HepG2 (cell line): ENCODE data around the gene ZNF747. TPM values are rescaled to one million over a fixed set of nuclear protein-coding genes. Genes with fewer than 3 reads are reported as not detected.
A peak's percentile ranks its signal among the peaks of the same experiment; 100 is the strongest.

ENCODE experiments used
- AKAP8 ChIP-seq: sonication (generic); formaldehyde crosslinking; IDR thresholded peaks from 2 replicates; pipeline ENCODE4 v1.5.1; 2020; ENCODE audit warnings: mild to moderate bottlenecking, missing genetic modification reagents
- E2F5 ChIP-seq: sonication (generic); formaldehyde crosslinking; conservative IDR thresholded peaks from 2 replicates; pipeline ENCODE4 v1.4.0; 2020; ENCODE audit warnings: missing genetic modification reagents
- FOXM1 ChIP-seq: sonication (generic); formaldehyde crosslinking; IDR thresholded peaks from 2 replicates; pipeline ENCODE4 v1.5.0; 2020; ENCODE audit warnings: missing genetic modification reagents
- GATA4 ChIP-seq: sonication (generic); IDR thresholded peaks from 2 replicates; pipeline ENCODE4 v1.6.1; 2016; ENCODE audit warnings: antibody characterized with exemption, low read depth, borderline replicate concordance
- GZF1 ChIP-seq: sonication (generic); formaldehyde crosslinking; IDR thresholded peaks from 2 replicates; pipeline ENCODE4 v1.5.1; 2020; ENCODE audit warnings: mild to moderate bottlenecking, missing genetic modification reagents
- HOXA3 ChIP-seq: sonication (generic); formaldehyde crosslinking; IDR thresholded peaks from 2 replicates; pipeline ENCODE4 v1.5.0; 2020; ENCODE audit warnings: missing genetic modification reagents
- JUN ChIP-seq: sonication (generic); formaldehyde crosslinking; IDR thresholded peaks from 2 replicates; pipeline ENCODE4 v1.4.0; 2020; ENCODE audit warnings: mild to moderate bottlenecking, missing genetic modification reagents
- KDM6A ChIP-seq: IDR thresholded peaks from 2 replicates; pipeline ENCODE4 v1.6.1; 2016; ENCODE audit warnings: low read depth
- KLF6 ChIP-seq: IDR thresholded peaks from 2 replicates; pipeline ENCODE4 v1.8.0; 2016; ENCODE audit warnings: missing biosample characterization, missing genetic modification reagents
- MBNL3 ChIP-seq: fragments of 250-450 bp; sonication (Bioruptor Pico); conservative IDR thresholded peaks from 2 replicates; pipeline ENCODE4 v1.8.0; 2022; ENCODE audit warnings: mild to moderate bottlenecking, inconsistent platforms
- MZF1 ChIP-seq: sonication (generic); formaldehyde crosslinking; IDR thresholded peaks from 2 replicates; pipeline ENCODE4 v1.8.1; 2023; ENCODE audit warnings: mild to moderate bottlenecking, missing genetic modification reagents, borderline replicate concordance
- RBFOX2 ChIP-seq: fragments of 200-400 bp; formaldehyde crosslinking; IDR thresholded peaks from 2 replicates; pipeline ENCODE4 v1.6.1; 2017; ENCODE audit warnings: low read depth, mild to moderate bottlenecking, low read length
- RXRA ChIP-seq: sonication (generic); formaldehyde crosslinking; IDR thresholded peaks from 2 replicates; pipeline ENCODE4 v1.5.1; 2020; ENCODE audit warnings: missing genetic modification reagents
- SNAI1 ChIP-seq: sonication (generic); formaldehyde crosslinking; IDR thresholded peaks from 2 replicates; pipeline ENCODE4 v1.5.0; 2020; ENCODE audit warnings: mild to moderate bottlenecking, missing genetic modification reagents, borderline replicate concordance
- SPEN ChIP-seq: sonication (generic); formaldehyde crosslinking; IDR thresholded peaks from 2 replicates; pipeline ENCODE4 v1.5.1; 2020; ENCODE audit warnings: low read depth, mild to moderate bottlenecking, missing genetic modification reagents
- ZNF10 ChIP-seq: sonication (generic); formaldehyde crosslinking; IDR thresholded peaks from 2 replicates; pipeline ENCODE4 v1.4.0; 2020; ENCODE audit warnings: mild to moderate bottlenecking, low read depth, missing genetic modification reagents, borderline replicate concordance
- ZNF329 ChIP-seq: sonication (generic); formaldehyde crosslinking; IDR thresholded peaks from 2 replicates; pipeline ENCODE4 v1.9.0; 2021; ENCODE audit warnings: low read depth, mild to moderate bottlenecking, missing genetic modification reagents
- ZNF354B ChIP-seq: sonication (generic); formaldehyde crosslinking; IDR thresholded peaks from 2 replicates; pipeline ENCODE4 v1.8.0; 2022; ENCODE audit warnings: mild to moderate bottlenecking, missing genetic modification reagents
- ZNF510 ChIP-seq: sonication (generic); formaldehyde crosslinking; IDR thresholded peaks from 2 replicates; pipeline ENCODE4 v1.4.0; 2020; ENCODE audit warnings: low read depth, mild to moderate bottlenecking, missing genetic modification reagents
- ZNF556 ChIP-seq: sonication (generic); formaldehyde crosslinking; IDR thresholded peaks from 2 replicates; pipeline ENCODE4 v1.4.0; 2020; ENCODE audit warnings: mild to moderate bottlenecking, missing genetic modification reagents, borderline replicate concordance
- ZNF572 ChIP-seq: sonication (generic); formaldehyde crosslinking; IDR thresholded peaks from 2 replicates; pipeline ENCODE4 v1.5.1; 2020; ENCODE audit warnings: mild to moderate bottlenecking, missing genetic modification reagents
- ZNF687 ChIP-seq: sonication (generic); formaldehyde crosslinking; IDR thresholded peaks from 2 replicates; pipeline ENCODE4 v1.5.1; 2020; ENCODE audit warnings: mild to moderate bottlenecking, missing genetic modification reagents, moderate library complexity
- polyA plus RNA-seq, 8 experiments: library from polyadenylated mRNA; depleted of rRNA in 3 of 8; stranded (reverse) in 7 of 8; unstranded in 1 of 8; fragments of >200 nt; fragmentation: Illumina TruSeq in 4 of 8; extraction: Trizol in 4 of 8; gene quantifications; 2 replicates each; pipeline versions ENCODE4 v1.2.1 to v1.2.3, GENCODE V29; 2011 to 2016; ENCODE audit warnings: low read depth in 4 of 8, missing spikeins in 1 of 8, mixed read lengths in 1 of 8; ENCODE audit not compliant: insufficient read depth in 1 of 8
- total RNA-seq, 5 experiments: library from RNA; depleted of rRNA; stranded (reverse); fragments of >200 nt; fragmentation: Illumina TruSeq; extraction: Trizol; gene quantifications; 2 replicates each; pipeline ENCODE4 v1.2.3, GENCODE V29; 2016; ENCODE audit warnings: low read depth in 1 of 5
- TF ChIP-seq, protein P1 (sequence below): IDR thresholded peaks from 2 replicates; pipeline ENCODE4 v1.6.1; 2016

The ZNF747 gene
- total and polyA plus RNA-seq, 2 of the 13 experiments (the other 11 are each of a cell fraction or from before 2014, with no cell fraction given): 7.2 to 10.2 TPM

DNA sequence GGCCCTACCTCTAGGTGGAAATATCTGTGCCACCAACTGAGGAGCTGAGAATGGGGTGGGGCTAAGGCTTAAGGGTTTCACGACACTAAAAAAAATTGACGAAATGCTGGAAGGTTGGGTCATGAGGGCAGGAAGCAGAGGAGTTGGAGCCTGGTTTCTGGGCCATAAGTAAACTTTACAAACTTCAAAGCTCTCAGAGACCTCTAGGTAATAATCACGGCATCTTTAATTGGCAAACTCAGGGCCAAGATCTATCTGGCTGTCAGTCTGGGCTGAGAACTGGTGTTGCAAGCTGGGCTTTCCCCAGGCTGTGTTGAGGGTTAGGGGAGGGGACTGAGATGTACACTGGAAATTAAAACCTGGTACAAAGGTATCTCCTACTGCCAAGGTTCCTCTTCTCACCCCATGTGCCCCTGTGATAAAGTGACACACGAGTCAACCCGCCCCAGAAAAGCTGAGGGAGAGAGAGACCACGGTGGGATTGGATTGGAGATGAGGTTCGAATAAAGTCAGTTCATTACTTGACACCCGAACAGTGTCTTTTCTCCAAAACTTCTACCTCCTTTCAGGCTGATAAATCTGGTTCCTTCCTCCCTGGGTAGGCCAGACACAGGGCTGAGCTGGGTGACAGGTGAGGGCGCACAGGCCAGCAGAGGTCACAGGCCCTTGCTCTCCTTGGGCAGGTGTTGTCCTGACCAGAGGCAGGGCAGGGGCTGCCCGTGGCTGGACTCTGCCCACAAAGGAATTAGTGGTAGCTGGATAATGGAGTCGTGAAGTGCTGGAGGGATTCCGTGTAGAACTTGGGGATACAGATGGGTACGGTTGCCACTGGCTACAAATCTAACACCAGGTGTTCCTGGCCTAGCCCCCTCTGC lies 4.3 kb downstream of the ZNF747 start (continued):
- TF ChIP-seq ZNF687 (CRISPR knock-in tag): peak; percentile 48
- TF ChIP-seq KDM6A: no peak
- no peak for TF ChIP-seq SPEN (CRISPR knock-in tag)
- no peak for TF ChIP-seq KLF6 (CRISPR knock-in tag)
- no peak for TF ChIP-seq HOXA3 (CRISPR knock-in tag)
- TF ChIP-seq, protein P1, sequence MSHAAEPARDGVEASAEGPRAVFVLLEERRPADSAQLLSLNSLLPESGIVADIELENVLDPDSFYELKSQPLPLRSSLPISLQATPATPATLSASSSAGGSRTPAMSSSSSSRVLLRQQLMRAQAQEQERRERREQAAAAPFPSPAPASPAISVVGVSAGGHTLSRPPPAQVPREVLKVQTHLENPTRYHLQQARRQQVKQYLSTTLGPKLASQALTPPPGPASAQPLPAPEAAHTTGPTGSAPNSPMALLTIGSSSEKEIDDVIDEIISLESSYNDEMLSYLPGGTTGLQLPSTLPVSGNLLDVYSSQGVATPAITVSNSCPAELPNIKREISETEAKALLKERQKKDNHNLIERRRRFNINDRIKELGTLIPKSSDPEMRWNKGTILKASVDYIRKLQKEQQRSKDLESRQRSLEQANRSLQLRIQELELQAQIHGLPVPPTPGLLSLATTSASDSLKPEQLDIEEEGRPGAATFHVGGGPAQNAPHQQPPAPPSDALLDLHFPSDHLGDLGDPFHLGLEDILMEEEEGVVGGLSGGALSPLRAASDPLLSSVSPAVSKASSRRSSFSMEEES: no peak
- no peak for TF ChIP-seq SNAI1
- TF ChIP-seq ZNF10: no peak
- no peak for TF ChIP-seq JUN
- no peak for TF ChIP-seq MZF1
- TF ChIP-seq RXRA (CRISPR knock-in tag): 0 out of 2 replicates have a peak, but pooled peaks have one; percentile 28
- 0 out of 2 replicates have a peak, but pooled peaks have one; percentile 18 for TF ChIP-seq ZNF572 (CRISPR knock-in tag)
- peak; percentile 51; the same call in 1 of the 2 replicates for TF ChIP-seq RBFOX2
- TF ChIP-seq ZNF510 (CRISPR knock-in tag): 0 out of 2 replicates have a peak, but pooled peaks have one; percentile 66
- TF ChIP-seq AKAP8 (CRISPR knock-in tag): no peak
- TF ChIP-seq E2F5 (CRISPR knock-in tag): no peak
- peak; percentile 82; the same call in 1 of the 2 replicates for TF ChIP-seq ZNF354B (CRISPR knock-in tag)
- no peak for TF ChIP-seq ZNF329 (CRISPR knock-in tag)
- no peak for TF ChIP-seq FOXM1 (CRISPR knock-in tag)
- 0 out of 2 replicates have a peak, but pooled peaks have one; percentile 40 for TF ChIP-seq GZF1 (CRISPR knock-in tag)
- 0 out of 2 replicates have a peak, but pooled peaks have one; percentile 33 for TF ChIP-seq GATA4
- TF ChIP-seq ZNF556 (CRISPR knock-in tag): 0 out of 2 replicates have a peak, but pooled peaks have one; percentile 38
- TF ChIP-seq MBNL3 (CRISPR knock-in tag): no peak
